ENCODE data around the gene DVL1. TPM values are rescaled to one million over a fixed set of nuclear protein-coding genes. Genes with fewer than 3 reads are reported as not detected.

Gene DVL1
- total RNA-seq, 1 donor from 2014 or later, result 70.7 TPM

DNA sequence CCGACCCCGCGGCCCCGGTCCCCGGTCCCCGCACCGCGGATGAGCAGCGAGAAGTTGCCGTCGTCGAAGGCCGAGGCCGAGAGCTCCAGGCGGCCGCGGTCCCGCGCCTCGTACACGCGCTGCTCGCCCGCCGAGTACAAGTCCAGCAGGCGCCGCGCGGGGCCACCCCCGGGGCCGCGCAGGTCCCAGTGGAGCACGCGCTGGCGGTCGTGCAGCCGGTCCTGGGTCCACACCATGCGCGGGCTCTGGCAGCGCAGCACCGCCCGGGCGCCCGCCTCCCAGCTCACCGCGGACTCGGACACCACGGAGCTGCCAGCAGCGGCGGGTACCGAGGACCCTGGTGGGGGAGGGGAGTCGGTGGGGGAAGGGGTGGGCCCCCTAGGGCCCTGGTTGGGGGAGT, 6.2 kb upstream of the DVL1 start:
- no peak for DNase-seq

DNA sequence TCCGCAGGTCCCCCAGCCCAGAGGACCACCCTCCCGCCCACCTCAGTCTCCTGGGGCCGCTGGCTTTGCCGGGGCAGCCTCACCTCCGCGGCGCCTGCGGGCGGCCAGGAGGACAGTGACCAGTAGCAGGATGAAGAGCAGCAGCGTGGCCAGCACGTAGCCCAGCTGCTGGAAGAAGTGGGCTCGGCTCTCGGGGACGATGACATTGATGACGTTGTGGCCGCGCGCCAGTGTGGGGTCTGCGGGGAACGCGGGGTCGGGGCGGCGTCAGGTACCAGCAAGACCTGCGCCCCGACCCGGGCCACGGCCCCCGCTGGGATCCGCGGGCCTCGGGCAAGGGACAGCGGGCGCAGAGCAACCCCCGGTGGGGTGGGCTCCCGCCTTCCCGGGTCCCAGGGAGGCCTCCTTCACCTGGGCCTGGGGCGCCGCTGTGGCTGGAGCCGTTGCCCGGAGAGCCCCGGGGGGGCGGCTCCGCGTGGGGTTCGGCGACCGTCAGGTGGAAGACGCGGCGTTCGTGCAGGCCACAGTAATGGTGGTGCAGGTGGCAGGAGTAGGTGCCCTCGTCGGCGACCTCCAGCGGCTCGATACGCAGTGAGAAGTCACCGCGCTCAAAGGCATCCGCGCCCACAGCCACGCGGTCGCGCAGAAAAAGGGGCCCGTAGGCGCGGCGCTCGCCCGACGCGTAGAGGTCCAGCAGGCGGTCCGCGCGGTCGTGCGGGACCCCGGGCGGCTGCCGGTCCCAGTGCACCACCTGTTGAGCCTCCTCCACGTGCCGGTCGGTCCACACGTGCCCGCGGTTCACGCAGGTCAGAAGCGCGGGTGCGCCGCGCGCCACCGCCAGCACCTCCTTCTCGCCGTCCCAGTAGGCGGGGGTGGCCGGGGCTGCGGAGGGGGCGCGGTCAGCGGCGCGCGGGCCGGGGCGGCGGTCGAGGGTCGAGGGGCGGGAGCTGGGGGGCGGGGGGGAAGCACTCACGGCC, 5.3 kb upstream of the DVL1 start:
- no peak for DNase-seq

DNA sequence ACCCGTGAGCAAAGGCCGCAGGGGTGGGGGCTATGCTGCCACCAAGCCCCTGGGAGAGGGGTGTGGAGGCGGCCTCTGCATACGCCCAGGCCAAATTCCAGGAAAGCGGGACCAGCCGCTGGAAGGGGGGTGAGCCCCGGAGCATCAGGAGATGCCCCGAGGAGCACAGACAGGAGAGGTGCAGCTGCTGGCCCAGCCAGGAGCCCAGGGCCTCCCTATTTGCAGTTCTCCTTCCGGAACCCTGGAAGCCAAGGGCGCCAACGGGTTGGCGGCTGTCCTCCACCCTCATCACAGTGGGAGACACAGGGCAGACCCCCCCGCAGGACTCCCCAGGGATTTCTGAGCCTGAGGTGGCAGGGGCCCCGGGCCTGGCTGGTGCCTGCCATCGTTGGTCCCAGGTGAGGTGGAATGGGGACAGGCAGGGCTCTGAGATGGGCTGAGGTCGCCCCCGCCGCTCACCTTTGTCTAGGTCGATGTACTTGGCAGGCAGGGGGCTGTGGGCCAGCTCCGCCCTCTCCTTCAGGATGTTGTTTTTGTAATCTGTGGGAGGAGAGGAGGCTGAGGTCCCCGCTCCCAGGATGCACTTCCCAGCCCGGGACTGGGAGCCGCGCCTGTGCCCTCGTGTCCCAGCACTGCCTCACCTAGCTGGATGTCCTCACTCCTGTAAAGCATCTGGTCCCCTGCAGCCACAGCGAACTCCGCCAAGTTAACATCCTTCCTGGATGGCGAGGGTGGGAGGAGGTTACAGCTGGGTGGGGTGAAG, 4.4 kb upstream of the DVL1 start:
- DNase-seq, result no peak

DNA sequence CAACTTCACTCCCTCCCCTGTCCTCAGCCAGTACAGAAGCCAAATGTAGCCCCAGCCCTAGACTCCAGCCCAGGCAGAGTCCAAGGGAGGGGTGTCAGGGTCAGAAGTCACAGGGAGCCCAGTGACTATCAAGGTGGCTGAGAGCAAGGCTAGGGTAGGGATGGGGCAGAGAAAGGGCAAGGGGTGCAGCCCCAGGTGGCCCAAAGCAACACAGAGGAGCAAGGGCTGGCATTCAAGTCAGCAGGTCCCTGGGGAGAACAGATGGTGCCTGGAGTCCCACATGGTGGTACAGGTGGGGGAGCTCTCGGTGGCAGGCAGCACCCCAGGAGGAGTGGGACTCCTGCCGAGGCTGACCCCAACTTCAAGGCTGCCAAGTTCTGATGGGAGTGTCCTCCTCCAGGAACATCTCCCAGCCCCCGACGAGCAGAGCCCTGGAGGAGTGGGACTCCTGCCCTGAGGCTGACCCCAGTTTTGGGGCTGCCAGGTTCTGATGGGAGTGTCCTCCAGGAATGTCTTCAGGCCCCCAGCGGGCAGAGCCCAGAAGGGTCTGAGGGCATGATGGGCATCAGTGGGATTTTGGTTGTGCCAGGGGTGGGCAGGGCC, 3.7 kb upstream of the DVL1 start:
- no peak for DNase-seq

DNA sequence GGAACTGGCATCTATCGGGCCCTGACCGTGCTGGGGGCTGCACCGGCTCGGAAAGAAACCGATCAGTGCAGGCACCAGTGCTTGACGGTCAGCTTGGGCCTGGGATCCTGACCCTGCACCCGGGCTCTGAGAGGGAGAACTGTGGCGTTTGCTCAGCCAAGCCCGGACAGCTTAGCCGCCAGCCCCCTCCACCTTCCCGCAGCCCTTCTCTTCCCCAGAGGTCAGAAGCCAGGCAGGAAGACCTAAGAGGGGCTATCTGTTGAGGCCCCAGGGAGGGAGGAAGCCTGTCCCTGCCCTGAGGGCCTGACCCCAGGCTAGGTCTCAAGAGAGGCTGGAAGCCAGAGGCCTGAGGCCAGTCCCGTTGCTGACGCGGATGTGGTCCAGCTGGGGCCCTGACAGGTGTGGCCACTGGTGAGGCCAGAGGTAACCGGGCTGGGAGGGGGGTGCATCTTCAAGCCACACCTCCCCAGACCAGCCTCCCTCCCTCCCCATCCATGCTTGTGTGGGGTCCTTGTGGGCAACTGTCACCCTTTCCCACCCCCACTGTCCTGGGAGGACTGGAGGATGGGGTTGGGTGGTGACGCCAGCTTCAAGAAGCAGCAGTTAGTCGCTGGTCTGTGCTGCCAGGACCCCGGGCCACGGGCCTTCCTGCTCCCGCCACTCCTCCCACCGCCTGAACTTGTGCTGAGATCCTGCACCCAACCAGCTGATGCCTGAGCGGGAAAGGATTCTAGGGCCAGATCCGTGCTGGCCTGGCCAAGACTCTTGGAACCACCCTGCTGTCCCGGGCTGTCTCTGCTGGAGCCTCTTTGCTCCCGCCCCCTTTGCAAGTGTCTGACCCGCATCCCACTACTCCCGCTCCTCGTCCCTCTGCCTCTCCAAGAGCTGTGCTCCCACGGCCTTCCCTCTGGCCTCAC, 2.6 kb upstream of the DVL1 start:
- DNase-seq, result no peak

DNA sequence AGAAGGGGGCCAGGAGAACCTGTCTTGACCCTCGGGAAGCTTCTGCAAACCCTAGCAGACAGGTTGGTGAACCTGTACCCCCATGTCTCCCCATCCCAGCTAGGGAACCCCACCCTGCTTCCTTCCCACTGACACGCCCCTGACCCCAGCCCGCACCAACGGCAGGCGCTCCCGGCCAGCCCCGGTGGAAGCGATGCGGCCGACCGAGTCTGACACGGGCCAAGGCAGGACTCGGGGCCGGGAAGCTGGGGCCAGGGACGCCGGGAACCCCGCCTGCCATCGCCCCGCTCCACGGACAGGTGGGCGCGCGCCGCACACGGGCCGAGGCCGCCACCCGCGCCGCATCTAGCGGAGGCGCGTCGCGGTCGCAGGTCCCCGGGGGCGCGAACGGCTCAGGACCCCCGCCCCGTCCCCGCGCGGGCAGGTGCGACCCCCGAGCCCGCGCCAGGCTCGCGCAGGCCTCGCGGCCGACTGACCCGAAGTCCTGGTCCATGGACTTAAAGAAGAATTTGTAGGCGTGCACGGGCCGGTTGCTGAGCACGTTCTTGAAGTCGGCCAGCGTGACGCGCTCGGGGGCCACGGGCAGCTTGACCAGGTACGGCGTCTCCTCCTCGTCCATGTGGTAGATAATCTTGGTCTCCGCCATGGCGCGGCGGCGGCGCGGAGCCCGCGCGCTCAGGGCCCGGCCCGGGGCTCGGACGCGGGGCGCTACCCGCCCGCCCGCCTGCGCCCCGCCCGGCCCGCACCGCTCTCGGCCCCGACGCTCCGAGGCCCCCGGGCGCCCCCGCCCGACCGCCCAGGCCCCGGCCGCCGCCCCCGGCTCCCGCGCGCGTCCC, 580 bp downstream of the DVL1 start:
- no peak for DNase-seq

DNA sequence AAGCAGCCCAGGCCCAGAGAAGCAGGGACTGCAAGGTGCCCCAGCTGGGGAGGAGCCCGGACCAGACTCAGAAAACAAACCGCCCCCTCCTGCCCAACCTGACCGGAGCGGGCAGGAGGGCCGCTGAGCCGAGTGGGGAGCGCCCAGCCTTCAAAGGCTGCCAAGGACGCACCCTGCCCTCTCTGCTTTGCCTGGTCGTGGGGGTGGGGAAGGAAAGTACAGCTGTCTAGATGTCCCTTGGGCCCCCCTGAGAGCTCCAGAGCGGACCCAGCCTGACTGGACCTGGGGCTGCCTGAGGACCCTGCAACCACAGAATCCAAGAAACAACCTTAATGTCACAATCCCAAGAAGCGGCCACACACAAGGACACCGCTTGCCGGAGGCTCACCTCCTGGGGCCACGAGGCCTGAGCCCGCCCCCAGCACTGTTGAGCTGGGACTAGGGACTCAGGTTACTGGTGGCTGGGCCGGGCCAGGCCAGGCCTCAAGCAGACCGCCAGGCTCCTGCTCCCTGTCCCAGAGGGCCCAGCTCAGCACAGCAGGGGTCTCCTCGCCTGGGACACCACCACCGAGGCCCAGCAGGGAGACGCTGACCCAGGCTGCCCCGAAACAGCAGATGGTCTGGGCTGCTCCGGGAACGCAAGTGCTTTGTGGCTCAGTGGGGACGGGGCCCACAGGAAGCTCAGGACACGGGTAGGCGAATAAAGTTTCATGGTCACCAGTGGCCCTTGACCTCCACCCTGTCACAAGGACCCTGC, 1.4 kb downstream of the DVL1 start:
- DNase-seq, result no peak

DNA sequence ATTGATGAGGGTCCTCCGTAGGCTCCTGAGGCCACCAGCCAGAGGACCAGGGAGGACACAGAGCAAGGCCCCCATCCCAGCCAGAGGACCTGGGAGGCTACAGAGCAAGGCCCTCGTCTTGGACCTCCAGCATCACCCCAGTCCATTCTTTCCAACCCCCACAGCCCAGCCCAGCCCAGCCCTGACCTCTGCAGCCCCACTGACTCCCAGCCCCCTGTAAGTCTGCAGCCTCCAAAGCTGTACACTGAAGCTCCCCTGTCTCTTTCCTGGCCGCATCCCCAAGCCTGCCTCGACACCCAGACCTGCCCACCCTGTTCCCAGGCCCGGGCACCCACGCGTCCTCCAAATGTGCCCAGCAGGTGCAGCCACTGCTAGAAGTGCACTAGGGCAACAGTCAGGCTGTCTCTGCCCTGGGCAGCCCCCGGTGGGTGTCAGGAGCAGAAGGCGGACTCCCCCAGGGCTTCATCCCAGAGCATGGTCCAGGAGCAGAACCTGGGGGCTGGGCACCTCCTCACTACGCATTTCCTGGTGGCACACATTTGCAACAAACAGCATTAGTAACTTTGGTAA, 2.1 kb downstream of the DVL1 start:
- DNase-seq, result no peak

DNA sequence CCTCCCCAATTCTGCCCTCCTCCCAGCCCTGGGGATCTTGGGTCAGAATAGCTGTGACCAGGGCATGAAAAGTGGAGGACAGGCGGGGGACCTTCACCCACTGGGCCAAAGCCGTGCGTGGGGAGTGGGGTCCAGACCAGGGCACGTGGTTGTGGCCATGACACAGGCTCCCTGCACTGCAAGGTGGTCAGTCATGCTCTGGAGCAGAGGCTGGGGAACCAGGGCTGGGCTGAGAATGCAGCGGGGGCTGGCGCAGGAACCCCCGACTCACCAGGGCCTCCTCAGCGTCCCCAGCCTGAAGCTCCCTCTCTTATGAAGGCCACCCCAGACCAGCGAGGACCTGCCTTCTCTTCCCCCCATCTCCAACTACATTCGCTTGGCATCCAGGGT, 2.7 kb downstream of the DVL1 start:
- no peak for DNase-seq

DNA sequence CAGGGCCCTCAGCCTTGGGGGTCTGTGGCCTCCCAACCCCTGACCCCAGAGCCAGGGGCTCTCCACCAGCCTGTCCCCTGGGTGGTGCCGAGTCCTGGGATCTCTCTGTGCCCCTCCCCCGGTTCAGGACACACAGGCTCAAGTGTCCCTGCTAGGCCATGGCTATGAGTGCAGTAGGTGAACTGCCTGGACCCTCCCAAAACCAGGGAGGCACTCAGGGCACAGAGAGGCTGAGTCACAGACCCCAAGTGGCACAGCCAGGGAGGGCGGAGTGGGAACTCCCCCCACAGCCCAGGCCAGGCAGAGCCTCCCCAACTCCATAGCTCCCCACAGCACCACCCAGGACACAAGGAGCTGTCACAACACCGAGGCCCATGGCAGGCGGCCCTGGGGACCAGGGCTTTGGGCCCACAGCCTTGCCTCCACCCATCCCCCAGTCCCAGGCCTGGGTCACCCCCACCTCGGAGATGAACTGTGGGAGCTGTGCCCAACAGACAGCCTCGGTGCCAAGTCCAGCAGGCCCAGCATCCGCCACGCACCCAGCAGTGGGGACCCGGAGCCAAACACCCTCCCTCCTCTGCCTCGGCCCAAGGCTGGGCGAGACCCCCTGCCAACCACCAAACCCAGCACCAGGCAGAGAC, 3.2 kb downstream of the DVL1 start:
- DNase-seq, result no peak

DNA sequence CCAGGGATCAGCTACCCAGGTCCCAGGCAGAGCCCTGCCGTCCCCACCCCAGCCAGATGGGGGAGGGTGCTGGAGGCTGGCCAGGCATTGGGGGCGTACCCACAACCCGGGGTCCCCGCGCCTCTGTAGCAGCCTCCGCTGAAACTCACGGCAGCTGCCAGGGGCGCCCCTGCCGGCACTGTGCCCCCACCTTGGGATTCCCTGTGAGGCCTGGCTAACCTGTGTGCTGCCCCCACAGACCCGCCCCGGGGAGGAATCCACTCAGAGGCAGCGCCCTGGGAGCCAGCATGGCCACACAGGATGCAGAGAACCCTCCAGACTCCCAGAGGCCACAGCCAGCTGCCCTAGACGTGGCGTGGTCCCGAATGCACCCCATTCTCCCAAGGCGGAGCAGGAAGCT, 3.8 kb downstream of the DVL1 start:
- no peak for DNase-seq

DNA sequence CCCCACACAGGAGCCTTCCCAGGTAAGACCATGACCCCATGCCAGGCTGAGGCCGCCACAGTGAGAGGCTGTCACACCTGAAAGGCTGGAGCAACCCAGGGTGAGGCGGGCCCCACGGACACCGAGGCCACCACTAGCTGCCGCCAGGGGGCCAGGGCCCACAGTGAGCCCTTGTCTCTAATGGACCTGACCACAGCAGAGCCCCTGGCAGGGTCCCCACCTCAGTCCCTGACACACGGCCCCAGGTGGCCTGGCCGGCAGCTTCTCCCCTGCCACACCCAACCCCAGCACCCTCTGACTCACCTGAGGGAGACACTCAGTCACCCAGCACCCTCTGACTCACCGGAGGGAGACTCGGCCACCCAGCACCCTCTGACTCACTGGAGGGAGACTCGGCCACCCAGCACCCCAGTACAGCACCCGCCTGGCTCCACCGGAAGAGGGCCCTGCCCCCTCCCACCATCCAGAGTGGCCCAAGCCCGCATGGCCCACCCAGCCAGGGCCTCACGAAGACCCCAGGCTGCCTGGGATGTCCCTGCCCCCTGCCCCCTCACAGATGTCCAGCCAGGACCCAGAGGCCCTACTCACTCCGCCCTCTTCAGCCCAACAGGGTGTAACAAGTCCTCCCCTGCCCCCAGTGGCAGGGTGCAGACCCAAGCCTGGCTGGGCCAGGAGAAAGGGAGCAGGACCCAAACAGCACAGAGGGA, 4.4 kb downstream of the DVL1 start:
- DNase-seq, result no peak

DNA sequence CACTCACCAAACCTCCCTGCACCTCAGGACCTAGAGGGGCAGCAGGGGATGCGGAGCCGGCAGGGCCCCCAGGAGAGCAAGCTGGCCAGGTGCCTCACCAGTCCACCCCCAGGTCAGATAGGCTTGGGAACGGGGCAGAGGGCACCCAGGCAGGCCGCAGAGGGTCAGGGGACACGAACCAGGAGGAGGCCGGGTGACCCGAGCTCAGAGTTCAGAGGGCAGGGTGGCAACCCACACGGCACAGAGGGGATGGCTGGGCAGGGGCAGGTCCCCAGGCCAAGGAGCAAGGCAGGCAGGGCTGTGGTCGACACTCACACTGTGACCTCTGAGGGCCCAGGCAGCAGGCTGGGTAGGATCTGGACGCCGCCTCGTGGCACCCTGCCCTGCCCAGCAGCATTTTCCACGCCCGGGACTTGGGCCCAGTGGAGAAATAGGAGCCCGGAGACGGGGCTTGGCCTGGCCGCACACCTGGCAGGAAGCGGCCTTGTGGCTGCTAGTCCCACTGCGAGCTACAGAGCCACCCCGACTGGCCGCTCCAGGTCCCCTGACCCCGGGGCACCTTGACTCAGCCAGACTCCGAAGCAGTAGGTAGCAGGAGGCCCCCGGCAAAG, 5.3 kb downstream of the DVL1 start:
- DNase-seq, result no peak

DNA sequence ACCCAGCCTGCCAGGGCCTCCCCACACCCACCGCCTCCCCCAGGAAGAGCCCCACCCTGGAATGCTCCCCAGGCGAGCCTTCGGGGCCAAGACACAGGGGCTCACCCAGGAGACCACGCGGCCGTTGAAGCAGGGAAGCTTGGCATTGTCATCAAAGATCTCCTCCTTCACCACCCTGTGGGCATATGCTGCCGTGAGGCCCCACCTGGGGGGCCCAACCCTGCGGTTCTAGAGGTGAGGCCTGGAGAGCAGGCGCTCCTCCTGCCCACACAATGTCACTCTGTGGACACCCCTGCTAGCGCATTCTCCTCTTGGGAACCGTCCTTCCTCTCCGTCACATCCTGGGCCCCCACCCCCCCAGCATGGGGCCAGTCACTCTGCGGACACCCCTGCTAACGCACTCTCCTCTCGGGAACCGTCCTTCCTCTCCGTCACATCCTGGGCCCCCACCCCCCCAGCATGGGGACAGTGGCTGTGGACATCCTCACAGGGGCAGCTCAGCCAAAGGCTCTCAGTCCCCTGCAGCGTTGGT, 6.6 kb downstream of the DVL1 start:
- no peak for DNase-seq

DNA sequence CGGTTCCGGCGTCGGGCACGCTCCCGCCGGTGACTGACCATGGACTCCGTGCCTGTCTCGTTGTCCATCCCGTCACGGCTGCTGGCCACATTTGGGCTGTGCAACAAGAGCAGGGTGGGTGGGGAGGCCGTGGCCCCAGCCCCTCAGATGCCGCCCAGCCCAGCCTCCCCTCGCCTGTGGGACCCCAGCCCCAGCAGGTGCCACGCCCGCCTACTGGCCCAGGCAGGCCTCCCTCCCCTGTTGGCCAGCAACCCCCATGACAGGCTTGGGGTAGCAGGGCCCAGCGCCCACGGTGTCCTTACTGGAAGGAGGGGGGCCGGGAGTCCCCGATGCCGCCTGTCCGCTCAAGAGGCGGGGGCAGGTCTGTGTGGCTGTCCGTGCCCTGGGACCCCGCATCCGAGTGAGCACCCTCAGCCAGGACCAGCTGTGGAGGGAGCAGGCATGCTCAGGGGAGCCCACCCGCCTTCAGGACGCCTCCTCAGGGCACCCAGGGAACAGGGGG, 7.1 kb downstream of the DVL1 start:
- no peak for DNase-seq

DNA sequence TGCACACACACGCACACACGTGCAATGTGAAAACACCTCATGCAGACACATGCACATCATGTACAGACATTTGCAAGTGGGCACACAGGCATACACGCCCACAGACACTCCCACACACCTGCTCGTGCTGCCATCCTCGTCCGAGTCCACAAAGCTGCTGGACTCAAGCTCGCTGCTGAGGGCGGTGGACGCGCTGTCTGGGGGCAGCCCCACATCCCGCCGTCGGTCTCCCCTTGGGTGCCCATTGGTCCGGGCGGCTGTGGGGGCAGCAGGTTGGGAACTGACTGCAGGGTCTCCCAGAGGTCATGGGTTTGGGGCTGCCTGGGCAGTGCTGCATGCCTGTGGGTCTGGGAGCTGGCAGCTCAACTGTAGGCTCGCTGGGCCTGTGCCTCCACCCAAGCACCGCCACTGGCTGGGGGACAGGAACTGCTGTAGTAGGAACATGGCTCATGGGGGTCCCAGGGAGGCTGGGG, 7.6 kb downstream of the DVL1 start:
- DNase-seq, result no peak

DNA sequence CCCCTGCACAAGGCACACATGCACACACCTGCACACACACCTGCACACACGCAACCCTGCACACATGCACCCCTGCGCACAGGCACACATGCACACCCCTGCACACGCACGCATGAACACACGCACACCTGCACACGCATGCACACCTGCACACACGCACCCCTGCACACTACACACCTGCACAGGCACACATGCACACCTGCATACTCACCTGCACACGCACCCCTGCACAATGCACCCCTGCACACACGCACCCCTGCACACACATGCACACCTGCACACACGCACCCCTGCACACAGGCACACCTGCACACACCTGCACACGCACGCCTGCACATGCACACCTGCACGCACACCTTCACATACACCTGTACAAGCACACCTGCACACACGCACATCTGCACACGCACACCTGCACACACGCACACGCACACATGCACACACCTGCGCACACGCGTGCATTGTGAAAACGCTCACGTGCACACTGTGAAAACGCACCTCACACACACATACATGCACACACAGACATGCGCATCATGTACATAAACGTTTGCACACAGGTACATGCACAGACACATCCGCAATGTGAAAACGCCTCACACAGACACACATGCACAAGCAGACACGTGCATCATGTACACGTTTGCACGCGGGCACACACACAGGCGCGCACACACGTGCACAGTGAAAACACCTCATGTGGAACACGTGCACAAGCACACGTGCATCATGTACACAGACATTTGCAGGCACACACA, 8.2 kb downstream of the DVL1 start:
- no peak for DNase-seq

All from occipital lobe (tissue), 2 donors.